GM08714 (cell line): ENCODE results near the gene ANK3.

Experiments used
- H3K4me3 ChIP-seq: fragments of 200-500 bp; sonication (Bioruptor generic); 2 replicates; pipeline ENCODE4 v1.5.1; 2014; ENCODE audit warnings: mild to moderate bottlenecking, low read length, inconsistent platforms
- ZNF274 ChIP-seq: IDR thresholded peaks from 2 replicates; pipeline ENCODE4 v1.6.1; 2012; ENCODE audit warnings: mild to moderate bottlenecking, low read depth, low read length

ANK3 gene

GRCh38 chr10:60009710-60010383 lies 379.8 kb downstream of the ANK3 start:
- no peak for TF ChIP-seq ZNF274

GRCh38 chr10:60009276-60009675 lies 380.4 kb downstream of the ANK3 start:
- TF ChIP-seq ZNF274 = no peak

More at GRCh38 chr10:60009710-60010383, 379.8 kb downstream of the ANK3 start:
- H3K4me3 ChIP-seq = no peak overlapping the region

GRCh38 chr10:60008816-60009215 lies 380.9 kb downstream of the ANK3 start:
- no peak for TF ChIP-seq ZNF274
- H3K4me3 ChIP-seq = no peak overlapping the region

More at GRCh38 chr10:60009276-60009675, 380.4 kb downstream of the ANK3 start:
- H3K4me3 ChIP-seq = no peak overlapping the region

GRCh38 chr10:60006062-60006461 lies 383.6 kb downstream of the ANK3 start:
- H3K4me3 ChIP-seq = no peak overlapping the region
- no peak for TF ChIP-seq ZNF274

- no peak overlapping the region for H3K4me3 ChIP-seq
- no peak for TF ChIP-seq ZNF274
Observed at GRCh38 chr10:60003651-60004523, 385.8 kb downstream of the ANK3 start.

GRCh38 chr10:60000747-60001146 lies 388.9 kb downstream of the ANK3 start:
- TF ChIP-seq ZNF274 = no peak
- H3K4me3 ChIP-seq = no peak overlapping the region

- no peak overlapping the region for H3K4me3 ChIP-seq
- no peak for TF ChIP-seq ZNF274
Observed at GRCh38 chr10:59997827-59998525, 391.7 kb downstream of the ANK3 start.

- TF ChIP-seq ZNF274 = no peak
- no peak overlapping the region for H3K4me3 ChIP-seq
Observed at GRCh38 chr10:59995862-59996261, 393.8 kb downstream of the ANK3 start.

GRCh38 chr10:59993931-59994330 lies 395.7 kb downstream of the ANK3 start:
- no peak overlapping the region for H3K4me3 ChIP-seq
- TF ChIP-seq ZNF274 = no peak

- H3K4me3 ChIP-seq = no peak overlapping the region
- TF ChIP-seq ZNF274 = no peak
Observed at GRCh38 chr10:59991661-59992060, 398.0 kb downstream of the ANK3 start.

- TF ChIP-seq ZNF274 = no peak
- no peak overlapping the region for H3K4me3 ChIP-seq
Observed at GRCh38 chr10:59991117-59991516, 398.6 kb downstream of the ANK3 start.

GRCh38 chr10:59985639-59986038 lies 404.0 kb downstream of the ANK3 start:
- no peak for TF ChIP-seq ZNF274
- no peak overlapping the region for H3K4me3 ChIP-seq

GRCh38 chr10:59984415-59984814 lies 405.3 kb downstream of the ANK3 start:
- TF ChIP-seq ZNF274 = no peak

GRCh38 chr10:59980356-59980755 lies 409.3 kb downstream of the ANK3 start:
- TF ChIP-seq ZNF274 = no peak
- H3K4me3 ChIP-seq = no peak overlapping the region

More at GRCh38 chr10:59984415-59984814, 405.3 kb downstream of the ANK3 start:
- H3K4me3 ChIP-seq = no peak overlapping the region
